Nephron progenitor cell (in vitro differentiated cells): Measurements from ENCODE around the gene ENO3.
"Not testable (repeated sequence)": the region's sequence is repeated elsewhere in the genome, so short reads cannot be mapped to it uniquely, and the experiment has no call there.

ENCODE experiments used
- DNase-seq: peaks from one replicate; pipeline ENCODE4 v3.0.0; 2021
- H3K27ac Mint-ChIP-seq: 2 replicates; pipeline ENCODE4 v1.8.0; 2021; ENCODE audit warnings: mild to moderate bottlenecking, moderate library complexity, mixed read lengths
- H3K27me3 Mint-ChIP-seq: 2 replicates; pipeline ENCODE4 v1.8.0; 2021; ENCODE audit warnings: mild to moderate bottlenecking, low read depth, mixed read lengths; ENCODE audit not compliant: poor library complexity
- H3K36me3 Mint-ChIP-seq: 2 replicates; pipeline ENCODE4 v1.8.0; 2021; ENCODE audit warnings: low read depth, mixed read lengths
- H3K4me1 Mint-ChIP-seq: 2 replicates; pipeline ENCODE4 v1.8.0; 2021; ENCODE audit warnings: mixed read lengths
- H3K4me3 Mint-ChIP-seq: 2 replicates; pipeline ENCODE4 v1.8.0; 2021; ENCODE audit warnings: mild to moderate bottlenecking, moderate library complexity, mixed read lengths
- H3K9me3 Mint-ChIP-seq: 2 replicates; pipeline ENCODE4 v1.8.0; 2021; ENCODE audit warnings: mild to moderate bottlenecking, moderate library complexity, mixed read lengths
- CTCF ChIP-seq: fragments of 200-600 bp; sonication (generic); IDR thresholded peaks from 2 replicates; pipeline ENCODE4 v1.5.0; 2021; ENCODE audit warnings: antibody characterized with exemption

The ENO3 gene

GRCh38 chr17:4950746-4951204, at the start of gene ENO3:
TSS of gene ENO3 (plus strand) at chr17:4951119. CDS start at chr17:4951830, 711 bp downstream.
- Mint-ChIP-seq H3K9me3 (no peaks in the 10 kb centered on the region), H3K4me1 (peaks cover 55% of the 10 kb centered on the region), H3K27ac (peak within 1 kb of the TSS; percentile 94), H3K4me3 (peak within 1 kb of the TSS; percentile 85), H3K27me3 (peaks cover 5% of the 10 kb centered on the region), H3K36me3 (peaks cover 29% of the 10 kb centered on the region)
- peak; percentile 45 for DNase-seq
- no peak for TF ChIP-seq CTCF

GRCh38 chr17:4901648-4902344, 49.1 kb upstream of the ENO3 start:
- H3K4me3 Mint-ChIP-seq = no peak overlapping the region
- peaks cover 12% of the 10 kb centered on the region for H3K36me3 Mint-ChIP-seq
- no peak for TF ChIP-seq CTCF
- peaks cover 35% of the 10 kb centered on the region for H3K4me1 Mint-ChIP-seq
- DNase-seq = no peak
- H3K27ac Mint-ChIP-seq = no peak overlapping the region
- H3K9me3 Mint-ChIP-seq = no peaks in the 10 kb centered on the region
- peaks cover 24% of the 10 kb centered on the region for H3K27me3 Mint-ChIP-seq

GRCh38 chr17:4902540-4902939, 48.4 kb upstream of the ENO3 start:
- Mint-ChIP-seq H3K27me3 (peaks cover 22% of the 10 kb centered on the region), H3K27ac (no peak overlapping the region), H3K4me3 (no peak overlapping the region), H3K4me1 (peaks cover 31% of the 10 kb centered on the region), H3K9me3 (no peaks in the 10 kb centered on the region), H3K36me3 (peaks cover 12% of the 10 kb centered on the region)
- DNase-seq = no peak
- TF ChIP-seq CTCF = no peak

- Mint-ChIP-seq H3K4me1 (peaks cover 27% of the 10 kb centered on the region), H3K4me3 (peak within 1 kb of the TSS; percentile 11), H3K27ac (no peak within 1 kb of the TSS)
Measured at GRCh38 chr17:4903051-4903818, 47.7 kb upstream of the ENO3 start, which contains the start of gene CHRNE. TSS of gene CHRNE (minus strand) at chr17:4903098. CDS start at chr17:4903063, 35 bp downstream.

GRCh38 chr17:4906642-4907041, 44.3 kb upstream of the ENO3 start:
- DNase-seq, H3K36me3 Mint-ChIP-seq, H3K9me3 Mint-ChIP-seq, H3K27ac Mint-ChIP-seq, H3K4me3 Mint-ChIP-seq: not testable (repeated sequence)
- Mint-ChIP-seq H3K4me1 (peaks cover 31% of the 10 kb centered on the region), H3K27me3 (peaks cover 18% of the 10 kb centered on the region)

More at GRCh38 chr17:4903051-4903818, 47.7 kb upstream of the ENO3 start, which contains the start of gene CHRNE:
- TF ChIP-seq CTCF = peak; percentile 75
- H3K36me3 Mint-ChIP-seq = peaks cover 12% of the 10 kb centered on the region
- peak; percentile 80 for DNase-seq
- peaks cover 22% of the 10 kb centered on the region for H3K27me3 Mint-ChIP-seq
- no peaks in the 10 kb centered on the region for H3K9me3 Mint-ChIP-seq

- no peaks in the 10 kb centered on the region for H3K36me3 Mint-ChIP-seq
- no peak overlapping the region for H3K4me3 Mint-ChIP-seq
- H3K9me3 Mint-ChIP-seq = no peaks in the 10 kb centered on the region
- no peak for TF ChIP-seq CTCF
- DNase-seq = no peak
- H3K27ac Mint-ChIP-seq = no peak overlapping the region
- H3K27me3 Mint-ChIP-seq = peaks cover 14% of the 10 kb centered on the region
- H3K4me1 Mint-ChIP-seq = peaks cover 18% of the 10 kb centered on the region
Measured at GRCh38 chr17:4908301-4908700, 42.6 kb upstream of the ENO3 start.
